PC-3 (cell line): ENCODE data around the gene SBNO2. TPM values are rescaled to one million over a fixed set of nuclear protein-coding genes. Genes with fewer than 3 reads are reported as not detected.

Source experiments
- ATAC-seq: fragments of 200-7000 bp; cut with Tn5 transposase; 2 replicates; pipeline ENCODE4 v1.9.1; 2020; ENCODE audit warnings: mild to moderate bottlenecking, moderate library complexity
- BruUV-seq: library from RNA; stranded (reverse); fragments of 400-500 nt; replicated peaks from 2 replicates; lab custom pipeline; 2021; lab: Mats Ljungman, UMichigan
- CTCF ChIA-PET: fragments of 300-600 bp; sonication (Branson Sonifier 250); formaldehyde crosslinking; loops from one replicate; lab custom pipeline; 2022; ENCODE audit warnings: antibody characterized with exemption; lab: Charles Lee
- POLR2A ChIA-PET: fragments of 300-600 bp; sonication (Branson Sonifier 250); formaldehyde crosslinking; loops from one replicate; lab custom pipeline; 2022; ENCODE audit warnings: antibody characterized with exemption; ENCODE audit not compliant: unreplicated experiment; lab: Charles Lee
- DNase-seq: peaks from one replicate; pipeline ENCODE4 v3.0.0-alpha.2; 2015
- H2AFZ ChIP-seq: fragments of 300-600 bp; sonication (generic); 2 replicates; pipeline ENCODE4 v1.6.0; 2016; ENCODE audit warnings: antibody characterized with exemption, low read length
- H3F3A ChIP-seq: fragments of 300-600 bp; sonication (generic); one replicate; pipeline ENCODE4 v1.6.0; 2017; ENCODE audit warnings: antibody characterized with exemption, low read length, control low read depth, mild to moderate bottlenecking; ENCODE audit not compliant: unreplicated experiment
- H3K27ac ChIP-seq: fragments of 300-600 bp; sonication (generic); 2 replicates; pipeline ENCODE4 v1.5.1; 2016; ENCODE audit warnings: mild to moderate bottlenecking, low read length
- H3K27me3 ChIP-seq: fragments of 300-600 bp; sonication (generic); 2 replicates; pipeline ENCODE4 v1.6.1; 2016; ENCODE audit warnings: low read length, mixed read lengths
- H3K36me3 ChIP-seq: fragments of 300-600 bp; sonication (generic); 2 replicates; pipeline ENCODE4 v1.6.1; 2016; ENCODE audit warnings: low read depth, mixed run types, low read length, mixed read lengths
- H3K4me1 ChIP-seq: fragments of 300-600 bp; sonication (generic); 2 replicates; pipeline ENCODE4 v1.5.1; 2016; ENCODE audit warnings: low read length; ENCODE audit not compliant: insufficient read depth
- H3K4me2 ChIP-seq: fragments of 300-600 bp; sonication (generic); 2 replicates; pipeline ENCODE4 v1.6.0; 2016; ENCODE audit warnings: low read length
- H3K4me3 ChIP-seq: fragments of 300-600 bp; sonication (generic); 2 replicates; pipeline ENCODE4 v1.5.1; 2016; ENCODE audit warnings: mild to moderate bottlenecking, low read length, mixed read lengths
- H3K79me2 ChIP-seq: fragments of 300-600 bp; sonication (generic); 2 replicates; pipeline ENCODE4 v1.6.1; 2017; ENCODE audit warnings: low read length, mixed read lengths
- H3K9ac ChIP-seq: fragments of 300-600 bp; sonication (generic); 2 replicates; pipeline ENCODE4 v1.6.0; 2016; ENCODE audit warnings: mild to moderate bottlenecking, low read length
- H3K9me2 ChIP-seq: fragments of 300-600 bp; sonication (generic); replicated peaks from 2 replicates; pipeline ENCODE4 v1.6.1; 2016; ENCODE audit warnings: mixed run types, low read length, mixed read lengths
- H3K9me3 ChIP-seq: fragments of 300-600 bp; sonication (generic); 2 replicates; pipeline ENCODE4 v1.6.1; 2016; ENCODE audit warnings: low read length, mixed read lengths
- H4K20me1 ChIP-seq: fragments of 300-600 bp; sonication (generic); 2 replicates; pipeline ENCODE4 v1.6.1; 2016; ENCODE audit warnings: low read length, mixed read lengths
- EZH2 ChIP-seq: fragments of 300-600 bp; sonication (generic); IDR thresholded peaks from one replicate; pipeline ENCODE4 v1.6.1; 2017; ENCODE audit warnings: antibody characterized with exemption, mild to moderate bottlenecking, low read length; ENCODE audit not compliant: unreplicated experiment
- EZH2phosphoT487 ChIP-seq: fragments of 300-600 bp; sonication (generic); IDR thresholded peaks from 2 replicates; pipeline ENCODE4 v1.6.1; 2018; ENCODE audit warnings: mild to moderate bottlenecking, antibody characterized with exemption, low read length, borderline replicate concordance
- intact Hi-C: fragments of 100-400 bp; cut with micrococcal nuclease; formaldehyde crosslinking; loops from 2 replicates; pipeline ENCODE4 v1.9.0; 2023
- total RNA-seq: library from RNA; depleted of rRNA; stranded (reverse); fragments of >200 nt; gene quantifications from 2 replicates; pipeline ENCODE4 v1.2.3, GENCODE V29; 2014
- TF ChIP-seq, protein P1 (sequence below): fragments of 300-600 bp; sonication (generic); conservative IDR thresholded peaks from 2 replicates; pipeline ENCODE4 v1.5.1; 2017; ENCODE audit warnings: antibody characterized with exemption, low read depth, mild to moderate bottlenecking, low read length

SBNO2 gene
- total RNA-seq, 1 experiment from 2014 or later: 62.4 TPM

DNA sequence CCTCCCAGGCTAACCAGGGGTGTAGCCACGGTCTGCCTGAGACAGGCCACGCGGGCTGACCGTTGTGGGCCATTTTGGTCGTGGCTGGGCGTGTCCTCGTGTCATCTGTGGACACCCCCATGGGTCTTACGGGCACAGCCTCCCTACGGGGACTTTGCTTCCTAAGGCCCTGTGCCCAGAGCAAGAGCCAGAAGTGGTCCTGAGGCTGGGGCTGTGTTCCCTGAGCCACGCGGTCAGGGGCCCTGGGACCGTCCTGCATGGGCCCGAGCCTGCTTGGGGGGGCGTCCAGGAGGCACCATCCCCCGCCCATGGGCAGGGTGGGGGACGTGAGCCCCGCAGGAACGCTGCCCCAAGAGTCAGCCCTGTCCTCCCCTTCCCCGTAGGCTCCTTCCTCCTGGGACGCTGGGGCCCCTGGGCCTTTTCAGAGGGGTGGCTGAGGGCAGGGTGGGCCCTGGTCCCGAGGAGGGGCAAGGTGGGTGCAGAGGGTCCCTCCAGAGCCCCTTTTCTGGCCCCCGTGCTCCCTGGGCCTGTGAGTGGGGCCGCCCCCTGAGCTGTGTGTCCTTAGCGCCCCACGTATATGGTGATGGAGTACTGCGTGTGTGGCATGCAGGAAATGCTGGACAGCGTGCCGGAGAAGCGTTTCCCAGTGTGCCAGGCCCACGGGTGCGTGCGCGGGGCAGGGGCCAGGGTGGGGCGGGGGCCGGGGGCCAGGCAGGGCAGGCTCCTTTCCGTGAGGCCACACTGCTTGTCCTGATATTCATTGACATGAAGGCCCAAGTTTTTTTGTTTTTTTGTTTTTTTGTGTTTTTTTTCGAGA, 44.9 kb upstream of the SBNO2 start:
- CTCF ChIA-PET: no interaction called here
- Histone ChIP-seq H3K9me2 (no peaks in the 10 kb centered on the region), H3K4me2 (no peak overlapping the region), H4K20me1 (0 out of 2 replicates have a peak, but pooled peaks cover 2% of the 10 kb centered on the region), H3K9me3 (no peaks in the 10 kb centered on the region), H2AFZ (no peak overlapping the region), H3K27ac (no peak overlapping the region), H3K79me2 (peaks cover 44% of the 10 kb centered on the region), H3K4me1 (peaks cover 25% of the 10 kb centered on the region), H3K36me3 (no peaks in the 10 kb centered on the region), H3F3A (no peaks in the 10 kb centered on the region), H3K27me3 (no peaks in the 10 kb centered on the region), H3K9ac (no peak overlapping the region), H3K4me3 (no peak overlapping the region)
- TF ChIP-seq, protein P1, sequence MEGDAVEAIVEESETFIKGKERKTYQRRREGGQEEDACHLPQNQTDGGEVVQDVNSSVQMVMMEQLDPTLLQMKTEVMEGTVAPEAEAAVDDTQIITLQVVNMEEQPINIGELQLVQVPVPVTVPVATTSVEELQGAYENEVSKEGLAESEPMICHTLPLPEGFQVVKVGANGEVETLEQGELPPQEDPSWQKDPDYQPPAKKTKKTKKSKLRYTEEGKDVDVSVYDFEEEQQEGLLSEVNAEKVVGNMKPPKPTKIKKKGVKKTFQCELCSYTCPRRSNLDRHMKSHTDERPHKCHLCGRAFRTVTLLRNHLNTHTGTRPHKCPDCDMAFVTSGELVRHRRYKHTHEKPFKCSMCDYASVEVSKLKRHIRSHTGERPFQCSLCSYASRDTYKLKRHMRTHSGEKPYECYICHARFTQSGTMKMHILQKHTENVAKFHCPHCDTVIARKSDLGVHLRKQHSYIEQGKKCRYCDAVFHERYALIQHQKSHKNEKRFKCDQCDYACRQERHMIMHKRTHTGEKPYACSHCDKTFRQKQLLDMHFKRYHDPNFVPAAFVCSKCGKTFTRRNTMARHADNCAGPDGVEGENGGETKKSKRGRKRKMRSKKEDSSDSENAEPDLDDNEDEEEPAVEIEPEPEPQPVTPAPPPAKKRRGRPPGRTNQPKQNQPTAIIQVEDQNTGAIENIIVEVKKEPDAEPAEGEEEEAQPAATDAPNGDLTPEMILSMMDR: no peak
- TF ChIP-seq EZH2phosphoT487 (no peak), EZH2 (no peak)
- no TSS peak for BruUV-seq
- POLR2A ChIA-PET: no interaction called here
- intact Hi-C loops: no loop called here
- no peak for DNase-seq
- ATAC-seq: no peak

DNA sequence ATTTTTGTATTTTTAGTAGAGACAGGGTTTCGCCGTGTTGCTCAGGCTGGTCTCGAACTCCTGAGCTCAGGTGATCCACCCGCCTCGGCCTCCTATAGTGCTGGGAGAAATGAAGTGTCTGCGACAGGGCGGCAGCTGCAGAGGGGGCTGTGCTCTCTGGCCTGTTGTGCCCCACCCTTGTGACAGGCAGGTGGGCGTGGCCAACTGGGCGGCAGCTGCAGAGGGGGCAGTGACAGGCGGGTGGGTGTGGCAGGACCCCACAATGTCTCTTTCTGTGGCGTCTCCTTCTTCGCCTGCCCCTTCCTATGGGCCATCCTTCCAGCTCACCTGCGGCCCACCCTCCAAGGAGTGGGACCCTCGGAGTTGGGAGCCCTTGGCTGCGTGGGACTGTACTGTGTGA, 43.3 kb upstream of the SBNO2 start:
- Histone ChIP-seq H3K79me2 (peaks cover 59% of the 10 kb centered on the region), H3F3A (no peaks in the 10 kb centered on the region), H2AFZ (no peak overlapping the region), H3K9me3 (no peaks in the 10 kb centered on the region), H3K27me3 (no peaks in the 10 kb centered on the region), H3K4me2 (no peak overlapping the region), H3K27ac (no peak overlapping the region), H3K9me2 (no peaks in the 10 kb centered on the region), H3K4me1 (peaks cover 25% of the 10 kb centered on the region), H3K9ac (no peak overlapping the region), H3K36me3 (no peaks in the 10 kb centered on the region), H4K20me1 (0 out of 2 replicates have a peak, but pooled peaks cover 2% of the 10 kb centered on the region), H3K4me3 (no peak overlapping the region)
- TF ChIP-seq EZH2 (no peak), EZH2phosphoT487 (no peak)
- TF ChIP-seq, protein P1: no peak
- ChIA-PET POLR2A (no interaction called here), CTCF (no interaction called here)
- ATAC-seq: no peak
- intact Hi-C loops: no loop called here
- no TSS peak for BruUV-seq
- DNase-seq: no peak

DNA sequence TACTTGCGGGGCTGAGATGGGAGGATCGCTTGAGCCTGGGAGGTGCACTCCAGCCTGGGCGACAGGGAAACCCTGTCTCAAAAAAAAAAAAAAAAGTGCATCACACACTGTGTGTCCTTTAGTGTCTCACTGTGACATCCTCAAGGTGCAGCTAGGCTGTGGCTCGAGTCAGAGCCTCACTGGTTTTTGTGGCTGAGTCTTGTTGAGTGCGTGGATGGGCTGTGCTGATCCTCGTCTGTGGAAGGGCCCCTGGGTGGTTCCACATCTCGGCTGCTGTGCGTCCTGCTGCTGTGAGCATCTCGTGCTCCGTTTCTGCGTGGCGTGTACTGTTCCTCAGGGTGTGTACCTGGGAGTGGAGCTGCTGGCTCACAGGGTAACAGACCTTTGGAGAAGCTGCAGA, 42.7 kb upstream of the SBNO2 start:
- no TSS peak for BruUV-seq
- ChIA-PET POLR2A (no interaction called here), CTCF (interaction anchor here (0.5 kb wide), 1 partner anchor 22 kb away, joined by 7 read pairs; no protein-coding TSS in a partner anchor)
- H3K4me2 ChIP-seq: 0 out of 2 replicates have a peak overlapping the region, but pooled peaks have one; percentile 47
- no peaks in the 10 kb centered on the region for H3K27me3 ChIP-seq
- TF ChIP-seq, protein P1: no peak
- TF ChIP-seq EZH2phosphoT487: no peak
- TF ChIP-seq EZH2: no peak
- H3K36me3 ChIP-seq: no peaks in the 10 kb centered on the region
- 0 out of 2 replicates have a peak, but pooled peaks cover 2% of the 10 kb centered on the region for H4K20me1 ChIP-seq
- intact Hi-C loops: no loop called here
- H3K79me2 ChIP-seq: peaks cover 65% of the 10 kb centered on the region
- H3F3A ChIP-seq: no peaks in the 10 kb centered on the region
- H3K9ac ChIP-seq: no peak overlapping the region; the same call in 1 of the 2 replicates
- no peak for ATAC-seq
- H3K4me1 ChIP-seq: peaks cover 25% of the 10 kb centered on the region
- H2AFZ ChIP-seq: no peak overlapping the region
- DNase-seq: no peak
- no peak overlapping the region for H3K4me3 ChIP-seq
- no peaks in the 10 kb centered on the region for H3K9me2 ChIP-seq
- no peaks in the 10 kb centered on the region for H3K9me3 ChIP-seq
- peak overlapping the region; percentile 52 for H3K27ac ChIP-seq
